Activated gamma-delta T cell treated with anti-CD3 and anti-CD28 coated beads, Interleukin-2, amount 50 U/mL, for 16 hours (primary cell): Measurements from ENCODE around the gene RELCH.

ENCODE experiments used
- DNase-seq: peaks from one replicate; pipeline ENCODE4 v3.0.0-alpha.2; 2020; ENCODE audit warnings: low read depth

The RELCH gene

DNA sequence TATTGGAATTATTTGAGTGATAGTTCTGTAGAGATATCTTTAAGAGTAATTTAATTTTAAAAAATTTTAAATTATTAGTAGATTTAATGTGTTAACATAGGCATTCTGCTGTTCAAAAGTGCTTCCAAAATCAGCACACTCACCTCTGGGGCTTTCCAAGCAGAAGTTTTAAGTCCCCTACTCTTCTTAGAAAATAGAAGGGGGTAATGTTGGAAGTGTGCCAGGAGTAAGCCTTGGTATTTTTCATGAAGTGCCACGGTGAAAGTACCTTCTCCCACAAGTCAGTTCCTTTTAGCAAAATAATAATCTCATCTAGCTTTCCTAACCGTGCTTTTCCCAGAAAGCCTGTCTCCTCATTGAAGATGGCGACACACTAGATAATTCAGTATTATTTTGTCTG lies 134.1 kb downstream of the RELCH start:
- DNase-seq: no peak

GRCh38 chr18:62323483-62324180 lies 136.6 kb downstream of the RELCH start:
- no peak for DNase-seq

GRCh38 chr18:62324181-62324828 lies 137.2 kb downstream of the RELCH start:
- no peak for DNase-seq

DNA sequence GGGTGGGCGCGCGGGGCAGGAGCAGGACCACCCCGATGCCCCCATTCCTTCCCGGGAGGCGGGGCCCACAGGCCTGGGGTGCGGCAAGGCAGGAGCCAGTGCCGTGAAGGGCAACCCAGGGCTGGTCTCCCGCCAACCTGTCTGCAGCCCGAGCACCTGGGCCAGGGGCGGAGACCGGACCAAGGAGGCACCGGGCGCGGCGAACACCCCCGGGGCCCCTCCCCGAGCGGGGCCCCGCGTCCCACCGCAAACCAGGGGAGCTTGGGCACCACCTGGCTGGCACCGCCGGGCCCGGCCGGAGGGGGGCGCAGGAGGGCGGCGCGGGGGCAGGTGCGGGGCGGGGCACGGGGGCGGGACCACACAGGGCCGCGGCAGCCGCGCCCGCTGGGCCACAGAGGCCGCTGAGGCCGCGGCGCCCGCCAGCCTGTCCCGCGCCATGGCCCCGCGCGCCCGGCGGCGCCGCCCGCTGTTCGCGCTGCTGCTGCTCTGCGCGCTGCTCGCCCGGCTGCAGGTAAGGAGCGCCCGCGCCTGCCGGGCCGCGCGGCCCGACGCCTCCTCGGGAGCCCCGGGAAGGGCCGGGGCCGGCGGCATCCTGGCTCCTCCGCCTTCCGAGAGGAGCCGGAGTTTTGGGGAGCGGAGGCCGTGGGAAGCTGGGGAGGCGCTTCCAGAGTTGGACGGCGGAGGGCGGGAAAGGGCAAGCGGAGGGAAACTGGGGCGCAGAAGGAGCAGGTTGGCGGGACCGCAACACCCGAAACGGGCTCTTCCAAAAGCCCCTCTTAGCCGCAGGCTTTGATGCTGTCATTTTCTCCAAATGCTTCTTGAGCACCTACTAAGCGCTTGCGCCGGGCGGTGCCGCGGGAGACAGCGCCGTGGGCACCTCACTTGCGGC lies 138.1 kb downstream of the RELCH start, which contains the start of gene TNFRSF11A:
TNFRSF11A (plus strand) TSS at position 394 of the 889 bp plus-strand sequence; CDS start at position 437, 43 bp downstream.
- DNase-seq: peak; percentile 21

DNA sequence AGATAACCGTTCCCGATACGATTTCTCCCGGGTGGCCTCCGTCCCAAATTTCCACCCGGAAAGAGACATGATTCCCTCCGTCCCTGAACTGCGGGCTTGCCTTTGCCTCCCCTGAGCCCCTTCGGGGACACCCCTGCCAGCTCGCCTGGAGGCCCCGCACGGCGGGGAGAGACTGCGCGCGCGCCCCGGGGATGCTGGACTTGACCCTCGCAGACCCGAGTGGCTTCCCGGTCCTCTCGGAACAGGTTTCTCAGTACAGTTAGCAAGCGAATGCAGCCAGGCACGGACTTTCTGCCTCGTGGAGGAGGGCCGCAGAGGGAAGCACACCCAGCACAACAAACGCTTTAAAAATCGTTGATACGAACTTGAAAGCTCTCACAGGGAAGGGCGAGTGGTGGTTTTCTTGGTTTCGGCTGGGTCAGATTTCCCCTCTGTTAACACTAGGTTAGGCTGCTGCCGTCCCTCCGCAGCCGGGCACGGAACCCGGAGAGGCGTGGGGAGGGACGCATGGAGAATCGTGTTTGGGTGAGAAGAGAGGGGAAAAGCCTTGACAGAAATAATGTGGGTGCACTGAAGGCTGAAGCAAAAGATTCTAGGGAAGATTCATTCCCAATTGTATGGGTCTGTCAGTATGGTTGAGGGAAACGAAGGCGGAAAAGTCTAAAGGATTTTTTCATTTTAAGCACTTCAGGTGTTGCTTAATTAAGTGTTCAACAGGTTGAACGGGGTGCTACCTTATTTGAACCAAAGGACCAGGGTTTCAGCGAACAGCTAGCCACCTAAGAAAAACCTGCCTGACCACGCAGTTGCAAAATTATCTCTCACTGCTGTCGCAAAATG lies 139.0 kb downstream of the RELCH start:
- DNase-seq: no peak

DNA sequence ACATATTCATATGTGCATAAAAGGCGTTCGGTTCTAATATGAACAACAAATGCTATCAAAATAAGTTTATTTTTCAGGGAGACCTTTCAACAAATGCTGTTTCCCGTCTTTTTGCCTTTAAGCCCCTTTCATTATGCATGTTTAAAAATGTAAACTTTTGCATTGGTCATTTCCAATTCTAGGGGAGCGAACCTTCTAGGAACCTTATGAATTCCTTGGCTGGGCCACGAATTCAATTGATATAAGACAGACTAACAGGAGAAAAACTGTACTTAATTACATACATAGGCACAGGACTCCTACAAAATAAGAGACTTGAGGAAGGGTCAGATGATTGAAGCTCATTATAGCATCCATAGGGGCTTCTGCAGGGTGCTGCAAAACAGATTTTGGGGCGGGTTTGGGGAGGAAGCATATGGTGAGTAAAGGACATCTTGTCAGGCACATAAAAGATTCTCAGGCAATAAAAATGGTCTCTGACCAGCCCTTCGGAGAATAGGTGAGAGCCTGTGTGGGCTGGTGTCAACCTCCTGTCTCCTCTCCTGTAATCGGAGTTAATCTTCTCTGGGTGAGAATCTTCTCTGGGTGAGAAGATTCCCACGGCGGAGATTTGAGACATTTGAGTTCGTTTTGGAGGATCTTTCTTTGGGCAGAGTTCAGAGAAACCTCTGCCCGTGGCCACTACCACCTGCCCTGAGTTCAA lies 139.7 kb downstream of the RELCH start:
- DNase-seq: no peak

DNA sequence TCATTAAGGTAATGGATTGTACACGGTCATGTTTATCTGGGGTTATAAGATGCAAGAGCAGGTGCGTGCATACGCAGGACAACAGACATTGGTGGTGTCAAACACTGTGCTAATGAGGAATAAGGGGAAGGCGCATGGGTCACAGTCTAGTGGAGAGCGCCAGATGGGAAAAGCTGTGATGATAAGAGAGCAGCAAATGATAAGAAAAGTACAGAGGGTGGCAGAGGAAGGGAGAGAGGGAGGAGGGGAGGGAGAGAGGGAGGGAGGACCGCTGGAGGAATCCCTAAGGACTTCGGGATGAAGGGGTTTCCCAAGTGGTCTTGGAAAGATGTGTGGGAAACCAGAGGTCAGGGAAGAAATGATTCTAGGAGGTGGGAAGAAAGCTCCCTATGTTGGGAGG lies 140.9 kb downstream of the RELCH start:
- no peak for DNase-seq

DNA sequence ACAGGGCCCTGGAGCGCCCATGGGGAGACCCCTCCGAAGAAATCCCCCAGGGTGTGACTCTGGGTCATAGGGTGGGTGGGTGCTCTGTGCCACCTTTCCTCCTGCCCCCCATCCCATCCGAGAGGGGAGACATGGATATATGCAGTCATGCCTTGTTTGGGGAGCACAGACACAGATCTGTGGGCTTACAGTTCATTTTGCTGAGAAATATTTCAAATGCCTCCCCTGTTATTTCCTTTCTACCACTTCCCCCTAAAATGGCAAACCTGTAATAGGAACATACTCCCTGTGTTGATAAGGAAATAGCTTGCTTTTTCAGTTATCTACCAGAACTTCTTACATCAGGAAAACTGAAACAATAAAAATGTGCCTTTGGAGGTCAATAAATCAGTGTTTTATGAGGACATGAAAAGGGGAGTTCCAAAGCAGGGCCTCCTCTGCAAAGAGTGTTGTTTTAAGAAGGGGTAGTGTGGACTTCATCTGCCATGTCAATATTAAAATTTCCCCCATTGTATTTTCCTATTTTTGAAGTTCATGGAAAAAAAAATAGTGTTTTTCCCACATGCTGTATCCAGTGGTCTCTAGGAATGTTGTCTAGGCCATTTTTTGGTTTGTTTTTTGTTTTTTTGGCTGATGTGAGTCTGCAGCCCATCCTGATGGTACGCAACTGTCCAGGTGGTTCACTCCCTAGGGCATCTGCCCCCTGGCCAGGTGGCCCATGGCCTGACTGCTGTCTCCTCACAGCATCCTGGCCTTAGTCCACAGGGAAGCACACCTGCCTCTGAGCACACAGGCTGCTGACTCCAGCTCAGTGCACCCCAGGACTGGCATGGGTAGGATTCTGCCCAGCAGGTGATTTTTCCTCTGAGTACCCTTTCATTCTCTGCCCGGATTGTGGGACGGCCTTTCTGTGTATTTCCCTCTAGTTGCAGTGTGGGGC lies 141.8 kb downstream of the RELCH start:
- DNase-seq: no peak

- no peak for DNase-seq
These were observed 142.8 kb downstream of the RELCH start for GRCh38 chr18:62329691-62330454.

- no peak for DNase-seq
These were observed 143.6 kb downstream of the RELCH start for GRCh38 chr18:62330650-62331049.

DNA sequence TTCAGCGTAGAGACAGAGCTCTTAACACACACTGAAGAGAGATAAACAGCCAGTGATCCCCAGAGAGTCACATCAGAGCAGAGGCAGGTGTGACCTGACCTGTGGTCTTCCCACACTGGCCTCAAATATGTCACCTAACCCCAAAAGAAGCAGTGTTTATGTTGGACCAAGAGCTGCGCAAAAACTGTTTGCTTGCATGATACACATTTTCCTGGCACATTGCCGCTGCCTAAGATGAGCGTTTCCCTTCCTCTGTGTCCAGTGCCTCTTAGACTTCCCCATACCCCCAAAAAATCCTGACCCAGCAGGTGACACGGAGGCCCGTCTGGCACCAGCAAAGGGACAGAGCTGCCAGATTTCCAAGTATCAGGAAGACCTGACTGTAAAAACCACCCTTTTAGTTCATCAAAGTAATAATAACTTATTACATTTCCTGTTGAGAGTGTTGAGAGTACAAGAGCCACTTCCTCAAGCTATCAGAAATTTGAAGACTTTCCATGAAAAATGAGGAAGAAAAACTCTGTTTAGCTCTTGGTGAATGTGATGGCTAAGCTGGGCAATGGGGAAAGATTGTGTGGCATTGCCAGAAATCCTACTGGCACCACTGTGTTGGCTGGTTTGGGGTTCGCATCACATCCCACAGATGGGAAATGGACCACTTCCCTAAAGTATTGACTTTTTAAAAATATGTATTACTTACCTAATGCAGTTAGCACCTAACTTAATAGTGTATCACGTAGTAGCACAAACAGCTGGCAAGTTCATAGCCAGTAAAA lies 144.7 kb downstream of the RELCH start:
- no peak for DNase-seq

DNA sequence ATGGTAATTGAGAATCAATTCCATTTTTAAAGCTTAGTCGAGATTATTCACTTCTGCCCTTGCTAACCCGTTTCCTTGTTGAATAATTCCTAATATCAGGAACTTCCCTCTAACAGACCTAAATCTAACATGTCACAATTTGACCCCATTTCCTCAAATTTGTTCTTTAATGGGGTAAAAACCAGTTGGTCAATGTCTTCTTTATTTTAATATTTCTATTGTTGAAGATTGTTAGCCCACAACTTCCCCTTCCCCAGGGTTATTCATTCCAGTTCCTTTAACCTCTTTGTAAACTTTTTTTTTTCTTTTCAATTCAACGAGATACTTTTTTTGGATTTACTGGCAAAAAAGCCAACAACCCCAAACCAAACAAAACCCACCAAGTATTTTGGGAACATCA lies 145.4 kb downstream of the RELCH start:
- no peak for DNase-seq

GRCh38 chr18:62332964-62333695 lies 146.1 kb downstream of the RELCH start:
- DNase-seq: no peak

GRCh38 chr18:62334120-62334519 lies 147.1 kb downstream of the RELCH start:
- no peak for DNase-seq

- no peak for DNase-seq
These were observed 148.4 kb downstream of the RELCH start for GRCh38 chr18:62335494-62335893.

- no peak for DNase-seq
These were observed 149.6 kb downstream of the RELCH start for GRCh38 chr18:62336618-62337017.

DNA sequence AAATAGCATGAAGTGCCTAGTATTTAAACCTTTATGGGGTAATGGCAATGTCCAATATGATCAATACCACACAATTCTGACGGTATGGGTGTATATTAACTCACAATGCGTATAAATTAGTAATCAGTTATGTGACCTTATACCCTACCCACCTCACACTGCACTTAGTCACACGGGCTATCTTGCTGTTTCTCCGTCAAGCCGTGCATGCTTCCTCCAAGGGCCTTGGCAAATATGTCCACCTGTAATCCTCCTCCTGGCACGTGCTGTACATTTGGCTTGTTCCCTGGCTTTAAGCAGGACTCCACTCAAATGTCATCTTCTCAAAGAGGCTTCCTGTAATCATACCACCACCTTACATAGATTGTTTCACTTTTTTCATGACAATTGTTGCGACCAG lies 150.3 kb downstream of the RELCH start:
- no peak for DNase-seq
